Activated CD8-positive, alpha-beta T cell treated with anti-CD3 and anti-CD28 coated beads for 36 hours (primary cell): ENCODE results near the gene ASH1L. TPM values are rescaled to one million over a fixed set of nuclear protein-coding genes. Genes with fewer than 3 reads are reported as not detected.
A peak's percentile ranks its signal among the peaks of the same experiment; 100 is the strongest.

ENCODE experiments used
- ATAC-seq: fragments of 200-7000 bp; cut with Tn5 transposase; one replicate; pipeline ENCODE4 v1.10.0; 2021; ENCODE audit warnings: mild to moderate bottlenecking, moderate library complexity
- CTCF ChIA-PET: fragments of 350-600 bp; sonication (Branson Sonifier 250); formaldehyde crosslinking; loops from one replicate; lab custom pipeline; 2021; ENCODE audit warnings: antibody characterized with exemption; lab: Charles Lee
- POLR2A ChIA-PET: fragments of 350-600 bp; sonication (Branson Sonifier 250); formaldehyde crosslinking; loops from one replicate; lab custom pipeline; 2021; ENCODE audit warnings: antibody characterized with exemption; lab: Charles Lee
- DNase-seq: peaks from one replicate; pipeline ENCODE4 v3.0.0-alpha.2; 2020
- H3K27ac Mint-ChIP-seq: one replicate; pipeline ENCODE4 v1.8.0; 2021; ENCODE audit warnings: mild to moderate bottlenecking, mixed read lengths
- H3K27me3 Mint-ChIP-seq: one replicate; pipeline ENCODE4 v1.8.0; 2021; ENCODE audit warnings: mixed read lengths
- H3K36me3 Mint-ChIP-seq: one replicate; pipeline ENCODE4 v1.8.0; 2021; ENCODE audit warnings: low read depth, mixed read lengths
- H3K4me1 Mint-ChIP-seq: one replicate; pipeline ENCODE4 v1.8.0; 2021; ENCODE audit warnings: low read depth, mixed read lengths
- H3K4me3 Mint-ChIP-seq: one replicate; pipeline ENCODE4 v1.8.0; 2021; ENCODE audit warnings: mild to moderate bottlenecking, moderate library complexity, mixed read lengths
- H3K9me3 Mint-ChIP-seq: one replicate; pipeline ENCODE4 v1.8.0; 2021; ENCODE audit warnings: mixed read lengths
- intact Hi-C: fragments of 100-400 bp; cut with micrococcal nuclease; formaldehyde crosslinking; loops from one replicate; pipeline ENCODE4 v1.10.0; 2022
- total RNA-seq, 2 experiments: library from RNA; stranded (reverse); gene quantifications; one replicate each; pipeline ENCODE4 v1.2.3, GENCODE V29; 2021
- TF ChIP-seq, protein P1 (sequence below): fragments of 200-600 bp; IDR thresholded peaks from one replicate; pipeline ENCODE4 v1.8.0; 2022; ENCODE audit warnings: antibody characterized with exemption, mild to moderate bottlenecking

Gene ASH1L
- total RNA-seq, 2 experiments from 2014 or later = 30.3 to 31.6 TPM

DNA sequence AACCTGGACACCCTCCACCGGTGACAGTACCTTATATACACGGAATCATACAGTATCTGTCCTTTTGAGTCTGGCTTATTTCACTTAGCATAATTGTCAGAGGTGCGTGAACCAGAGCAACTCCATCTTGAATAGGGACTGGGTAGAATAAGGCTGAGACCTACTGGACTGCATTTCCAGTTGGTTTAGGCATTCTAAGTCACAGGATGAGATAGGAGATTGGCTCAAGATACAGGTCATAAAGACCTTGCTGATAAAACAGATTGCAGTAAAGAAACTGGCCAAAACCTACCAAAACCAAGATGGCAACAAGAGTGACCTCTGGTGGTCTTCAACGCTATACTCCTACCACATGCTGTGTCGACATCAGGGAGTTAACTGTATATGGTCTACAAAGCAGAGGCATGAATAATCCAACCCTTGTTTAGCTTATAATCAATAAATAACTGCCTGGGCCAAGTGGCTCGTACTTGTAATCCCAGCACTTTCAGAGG, 255.3 kb downstream of the ASH1L start:
- TF ChIP-seq, protein P1, sequence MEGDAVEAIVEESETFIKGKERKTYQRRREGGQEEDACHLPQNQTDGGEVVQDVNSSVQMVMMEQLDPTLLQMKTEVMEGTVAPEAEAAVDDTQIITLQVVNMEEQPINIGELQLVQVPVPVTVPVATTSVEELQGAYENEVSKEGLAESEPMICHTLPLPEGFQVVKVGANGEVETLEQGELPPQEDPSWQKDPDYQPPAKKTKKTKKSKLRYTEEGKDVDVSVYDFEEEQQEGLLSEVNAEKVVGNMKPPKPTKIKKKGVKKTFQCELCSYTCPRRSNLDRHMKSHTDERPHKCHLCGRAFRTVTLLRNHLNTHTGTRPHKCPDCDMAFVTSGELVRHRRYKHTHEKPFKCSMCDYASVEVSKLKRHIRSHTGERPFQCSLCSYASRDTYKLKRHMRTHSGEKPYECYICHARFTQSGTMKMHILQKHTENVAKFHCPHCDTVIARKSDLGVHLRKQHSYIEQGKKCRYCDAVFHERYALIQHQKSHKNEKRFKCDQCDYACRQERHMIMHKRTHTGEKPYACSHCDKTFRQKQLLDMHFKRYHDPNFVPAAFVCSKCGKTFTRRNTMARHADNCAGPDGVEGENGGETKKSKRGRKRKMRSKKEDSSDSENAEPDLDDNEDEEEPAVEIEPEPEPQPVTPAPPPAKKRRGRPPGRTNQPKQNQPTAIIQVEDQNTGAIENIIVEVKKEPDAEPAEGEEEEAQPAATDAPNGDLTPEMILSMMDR = peak; percentile 21
- peak; percentile 38 for DNase-seq
- H3K27ac Mint-ChIP-seq = peak overlapping the region; percentile 99
- ChIA-PET CTCF (interaction anchor here (1.0 to 6.3 kb wide), 13 partner anchors 7 to 171 kb away, joined by 3 to 80 read pairs (median 4); partner anchors contain the start of genes CLK2, RUSC1 and SLC50A1), POLR2A (interaction anchor here (1.0 to 5.2 kb wide), 6 partner anchors 14 to 63 kb away, joined by 3 to 31 read pairs (median 4); partner anchors contain the start of gene RUSC1)
- peak overlapping the region; percentile 92 for H3K4me3 Mint-ChIP-seq
- intact Hi-C loops = loop anchor here (5.0 kb wide), 1 partner anchor 45 kb away; the partner anchor contains the start of gene SCAMP3
- no peaks in the 10 kb centered on the region for H3K9me3 Mint-ChIP-seq
- H3K36me3 Mint-ChIP-seq = peaks cover 28% of the 10 kb centered on the region
- H3K4me1 Mint-ChIP-seq = peaks cover 24% of the 10 kb centered on the region
- ATAC-seq = no peak
- H3K27me3 Mint-ChIP-seq = peaks cover 1% of the 10 kb centered on the region

DNA sequence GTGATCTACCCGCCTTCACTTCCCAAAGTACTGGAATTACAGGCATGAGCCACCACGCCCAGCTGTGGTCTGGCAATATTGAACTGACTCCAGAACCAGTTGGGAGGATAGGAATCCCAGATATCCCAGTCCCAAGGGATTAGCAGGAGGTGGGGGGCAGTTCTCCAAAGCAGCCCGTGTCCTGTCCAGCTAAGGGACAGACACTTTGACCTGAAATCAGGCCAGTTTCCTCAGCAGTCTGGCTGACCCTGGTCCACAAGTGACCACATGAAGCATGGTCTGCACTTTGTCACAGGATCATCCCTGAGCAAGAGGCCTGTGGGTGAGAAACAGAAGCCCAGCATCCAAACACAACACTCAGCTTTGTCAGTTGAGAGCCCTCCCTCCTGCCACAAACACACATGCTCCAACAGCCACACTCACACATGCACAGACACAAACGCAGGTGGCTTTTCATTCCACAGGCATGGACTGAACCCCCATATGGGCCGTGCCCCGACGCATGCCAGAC, 256.7 kb downstream of the ASH1L start:
- Mint-ChIP-seq H3K27ac (no peak overlapping the region), H3K9me3 (no peaks in the 10 kb centered on the region), H3K36me3 (peaks cover 16% of the 10 kb centered on the region), H3K27me3 (peaks cover 1% of the 10 kb centered on the region), H3K4me1 (peaks cover 16% of the 10 kb centered on the region), H3K4me3 (no peak overlapping the region)
- TF ChIP-seq, protein P1 = no peak
- ChIA-PET CTCF (interaction anchor here (1.3 to 6.3 kb wide), 5 partner anchors 10 to 99 kb away, joined by 3 to 80 read pairs (median 4); partner anchors contain the start of gene RUSC1), POLR2A (no interaction called here)
- intact Hi-C loops = loop anchor here (5.0 kb wide), 1 partner anchor 44 kb away; the partner anchor contains the start of gene SCAMP3
- DNase-seq (no peak), ATAC-seq (no peak)

DNA sequence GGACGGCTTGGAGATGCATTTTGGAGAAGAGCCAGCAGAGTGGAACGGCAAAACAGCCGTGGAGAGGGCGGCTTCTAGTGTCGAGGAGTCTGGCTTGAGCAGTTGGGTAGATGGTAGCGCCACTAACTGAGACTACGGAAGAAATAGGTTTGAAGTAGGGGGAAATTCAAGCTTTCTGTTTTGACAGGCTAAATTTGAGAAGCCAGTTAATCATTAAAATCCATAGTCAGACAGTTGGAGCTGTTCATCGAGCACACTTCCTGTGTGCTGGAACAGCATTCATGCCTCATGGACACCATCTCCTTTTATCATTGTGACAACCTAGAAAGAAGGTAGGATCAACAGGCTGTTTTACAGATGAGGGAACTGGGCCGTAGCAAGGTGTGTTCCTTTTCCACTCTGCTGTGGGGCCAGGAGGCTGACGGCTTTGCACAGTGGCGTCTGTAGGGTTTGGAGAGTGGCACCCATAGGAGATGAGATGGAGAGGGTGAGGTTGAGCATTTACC, 258.0 kb downstream of the ASH1L start:
- intact Hi-C loops = loop anchor here (5.0 kb wide), 1 partner anchor 42 kb away; the partner anchor contains the start of gene SCAMP3

DNA sequence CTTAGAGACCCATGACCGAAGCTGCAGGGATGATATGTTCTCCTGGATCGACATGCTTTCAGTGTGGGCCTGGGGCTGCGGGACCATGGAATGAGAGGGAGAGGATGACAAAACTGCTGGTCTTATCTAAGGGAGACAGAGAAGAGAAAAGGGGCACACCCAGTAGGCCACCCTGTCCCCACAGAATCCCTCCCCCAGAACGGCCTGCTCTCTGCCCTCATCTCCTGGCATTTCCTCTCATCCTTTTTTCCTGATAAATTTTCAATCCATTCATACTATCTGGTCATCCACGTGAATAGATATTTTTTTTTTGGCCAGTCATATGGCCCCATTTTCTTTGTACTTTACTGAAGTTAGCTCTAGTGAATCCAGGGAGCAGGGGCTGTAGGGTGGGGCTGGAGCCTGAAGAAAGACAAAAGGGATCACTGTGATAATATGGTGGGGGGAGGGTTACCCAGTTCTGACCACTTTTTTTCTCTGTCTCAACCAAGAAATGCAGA, 261.2 kb downstream of the ASH1L start, which contains the start of gene PKLR:
PKLR (minus strand) TSS at position 97 of the 500 bp plus-strand sequence; CDS start at position 54, 43 bp downstream.
- CTCF ChIA-PET = no interaction called here
- peaks cover 14% of the 10 kb centered on the region for H3K27me3 Mint-ChIP-seq

More for the DNA sequence above, 258.0 kb downstream of the ASH1L start:
- CTCF ChIA-PET = interaction anchor here (6.3 kb wide), 1 partner anchor 55 kb away, joined by 80 read pairs; no protein-coding TSS in a partner anchor
- H3K4me3 Mint-ChIP-seq = no peak overlapping the region
- no peak overlapping the region for H3K27ac Mint-ChIP-seq
- H3K9me3 Mint-ChIP-seq = no peaks in the 10 kb centered on the region
- ATAC-seq (no peak), DNase-seq (no peak)
- peaks cover 1% of the 10 kb centered on the region for H3K27me3 Mint-ChIP-seq
- peaks cover 4% of the 10 kb centered on the region for H3K36me3 Mint-ChIP-seq
- TF ChIP-seq, protein P1 = no peak
- peaks cover 7% of the 10 kb centered on the region for H3K4me1 Mint-ChIP-seq
- POLR2A ChIA-PET = interaction anchor here (1.1 kb wide), 1 partner anchor 32 kb away, joined by 3 read pairs; no protein-coding TSS in a partner anchor

More for the DNA sequence above, 261.2 kb downstream of the ASH1L start, which contains the start of gene PKLR:
- TF ChIP-seq, protein P1 = no peak
- no peaks in the 10 kb centered on the region for H3K9me3 Mint-ChIP-seq
- H3K4me1 Mint-ChIP-seq = no peaks in the 10 kb centered on the region
- POLR2A ChIA-PET = no interaction called here
- ATAC-seq (no peak), DNase-seq (no peak)
- no peaks in the 10 kb centered on the region for H3K36me3 Mint-ChIP-seq
- intact Hi-C loops = no loop called here
- H3K4me3 Mint-ChIP-seq = no peak within 1 kb of the TSS
- H3K27ac Mint-ChIP-seq = no peak within 1 kb of the TSS
